AG04450 (cell line): Measurements from ENCODE around the gene PROB1. TPM values are rescaled to one million over a fixed set of nuclear protein-coding genes. Genes with fewer than 3 reads are reported as not detected.
A peak's percentile ranks its signal among the peaks of the same experiment; 100 is the strongest.
"Not testable (repeated sequence)": the region's sequence is repeated elsewhere in the genome, so short reads cannot be mapped to it uniquely, and the experiment has no call there.

Experiments used
- CTCF ChIA-PET: fragments of 300-600, 350-600 bp; formaldehyde crosslinking; extraction: SDS; loops from one replicate; lab custom pipeline; 2022; ENCODE audit warnings: antibody characterized with exemption, inconsistent platforms; lab: Charles Lee
- POLR2A ChIA-PET: fragments of 350-600 bp; formaldehyde crosslinking; extraction: SDS; loops from one replicate; lab custom pipeline; 2021; ENCODE audit warnings: antibody characterized with exemption, inconsistent platforms; lab: Yijun Ruan, JAX
- DNase-seq: peaks from one replicate; pipeline ENCODE4 v3.0.0-alpha.2; 2011; ENCODE audit warnings: low read depth, low spot score
- H3K27ac ChIP-seq: one replicate; pipeline ENCODE4 v1.5.1; 2012; ENCODE audit warnings: low read depth, low read length, control low read depth
- H3K27me3 ChIP-seq: one replicate; pipeline ENCODE4 v1.6.0; 2012; ENCODE audit warnings: low read length; ENCODE audit not compliant: control insufficient read depth, insufficient read depth
- H3K4me3 ChIP-seq: 2 replicates; pipeline ENCODE4 v1.5.1; 2011; ENCODE audit warnings: mild to moderate bottlenecking, low read depth, low read length, control low read depth
- H3K9me3 ChIP-seq: 2 replicates; pipeline ENCODE4 v1.5.1; 2012; ENCODE audit warnings: low read length; ENCODE audit not compliant: control insufficient read depth, insufficient read depth
- polyA plus RNA-seq: library from polyadenylated mRNA; depleted of rRNA; stranded (reverse); fragments of >200 nt; gene quantifications from 2 replicates; pipeline ENCODE4 v1.2.3, GENCODE V29; 2011
- TF ChIP-seq, protein P1 (sequence below): IDR thresholded peaks from 2 replicates; pipeline ENCODE4 v1.5.1; 2011; ENCODE audit warnings: low read depth, low read length, control low read depth, inconsistent platforms

Gene PROB1
- polyA plus RNA-seq, 1 experiment, result 0.19 TPM

DNA sequence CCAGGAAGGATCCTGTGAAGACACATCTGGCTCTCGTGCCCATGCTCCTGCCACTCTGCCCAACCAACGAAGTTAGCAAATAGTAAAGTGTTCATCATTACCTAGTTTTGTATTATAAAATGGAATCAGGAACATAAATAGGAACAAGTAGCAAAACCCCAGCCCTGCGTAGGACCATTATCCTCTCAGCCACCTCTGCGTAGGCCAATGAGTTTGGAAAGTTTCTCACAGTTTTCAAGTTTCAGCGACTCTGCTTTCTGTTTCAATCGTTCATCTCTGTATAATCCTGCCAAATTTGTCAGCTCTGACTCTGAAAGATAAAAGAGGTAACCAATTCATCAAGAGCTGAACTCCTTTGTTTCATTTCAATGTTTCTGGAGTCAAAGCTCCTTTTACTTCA lies 19.1 kb upstream of the PROB1 start:
- DNase-seq, result no peak
- ChIA-PET POLR2A (interaction anchor here (0.6 kb wide), 1 partner anchor 8 kb away, joined by 3 read pairs; no protein-coding TSS in a partner anchor), CTCF (interaction anchor here (0.7 to 1.1 kb wide), 2 partner anchors 8 to 100 kb away, joined by 3 to 4 read pairs; no protein-coding TSS in a partner anchor)
- TF ChIP-seq, protein P1, sequence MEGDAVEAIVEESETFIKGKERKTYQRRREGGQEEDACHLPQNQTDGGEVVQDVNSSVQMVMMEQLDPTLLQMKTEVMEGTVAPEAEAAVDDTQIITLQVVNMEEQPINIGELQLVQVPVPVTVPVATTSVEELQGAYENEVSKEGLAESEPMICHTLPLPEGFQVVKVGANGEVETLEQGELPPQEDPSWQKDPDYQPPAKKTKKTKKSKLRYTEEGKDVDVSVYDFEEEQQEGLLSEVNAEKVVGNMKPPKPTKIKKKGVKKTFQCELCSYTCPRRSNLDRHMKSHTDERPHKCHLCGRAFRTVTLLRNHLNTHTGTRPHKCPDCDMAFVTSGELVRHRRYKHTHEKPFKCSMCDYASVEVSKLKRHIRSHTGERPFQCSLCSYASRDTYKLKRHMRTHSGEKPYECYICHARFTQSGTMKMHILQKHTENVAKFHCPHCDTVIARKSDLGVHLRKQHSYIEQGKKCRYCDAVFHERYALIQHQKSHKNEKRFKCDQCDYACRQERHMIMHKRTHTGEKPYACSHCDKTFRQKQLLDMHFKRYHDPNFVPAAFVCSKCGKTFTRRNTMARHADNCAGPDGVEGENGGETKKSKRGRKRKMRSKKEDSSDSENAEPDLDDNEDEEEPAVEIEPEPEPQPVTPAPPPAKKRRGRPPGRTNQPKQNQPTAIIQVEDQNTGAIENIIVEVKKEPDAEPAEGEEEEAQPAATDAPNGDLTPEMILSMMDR, result no peak
- no peaks in the 10 kb centered on the region for H3K9me3 ChIP-seq
- no peak overlapping the region for H3K4me3 ChIP-seq
- H3K27ac ChIP-seq, result no peak overlapping the region
- no peaks in the 10 kb centered on the region for H3K27me3 ChIP-seq

DNA sequence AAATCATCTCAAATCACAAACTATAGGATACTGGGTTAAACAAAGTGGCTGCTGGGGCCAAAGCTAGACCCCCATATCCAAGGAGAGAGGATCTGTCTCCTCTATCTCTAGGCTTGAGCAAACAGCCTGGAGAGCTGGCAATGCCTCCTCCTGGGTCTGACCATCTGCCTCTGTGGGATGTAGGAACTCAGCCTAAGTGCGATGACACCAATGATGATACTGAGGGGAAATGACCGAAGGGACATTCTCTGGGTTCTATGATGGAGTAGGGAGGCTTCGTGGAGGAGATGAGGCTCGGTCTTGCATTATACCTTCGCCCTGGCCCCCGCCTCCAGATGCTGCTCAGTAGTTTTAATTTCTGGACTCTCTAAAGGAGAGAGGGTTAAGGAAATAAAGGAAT lies 18.2 kb upstream of the PROB1 start:
- CTCF ChIA-PET, result interaction anchor here (1.0 kb wide), 1 partner anchor 9 kb away, joined by 4 read pairs; no protein-coding TSS in a partner anchor
- no peaks in the 10 kb centered on the region for H3K27me3 ChIP-seq
- DNase-seq, result no peak
- H3K27ac ChIP-seq, result no peak overlapping the region
- TF ChIP-seq, protein P1, result no peak
- POLR2A ChIA-PET, result no interaction called here
- no peak overlapping the region for H3K4me3 ChIP-seq
- no peaks in the 10 kb centered on the region for H3K9me3 ChIP-seq

DNA sequence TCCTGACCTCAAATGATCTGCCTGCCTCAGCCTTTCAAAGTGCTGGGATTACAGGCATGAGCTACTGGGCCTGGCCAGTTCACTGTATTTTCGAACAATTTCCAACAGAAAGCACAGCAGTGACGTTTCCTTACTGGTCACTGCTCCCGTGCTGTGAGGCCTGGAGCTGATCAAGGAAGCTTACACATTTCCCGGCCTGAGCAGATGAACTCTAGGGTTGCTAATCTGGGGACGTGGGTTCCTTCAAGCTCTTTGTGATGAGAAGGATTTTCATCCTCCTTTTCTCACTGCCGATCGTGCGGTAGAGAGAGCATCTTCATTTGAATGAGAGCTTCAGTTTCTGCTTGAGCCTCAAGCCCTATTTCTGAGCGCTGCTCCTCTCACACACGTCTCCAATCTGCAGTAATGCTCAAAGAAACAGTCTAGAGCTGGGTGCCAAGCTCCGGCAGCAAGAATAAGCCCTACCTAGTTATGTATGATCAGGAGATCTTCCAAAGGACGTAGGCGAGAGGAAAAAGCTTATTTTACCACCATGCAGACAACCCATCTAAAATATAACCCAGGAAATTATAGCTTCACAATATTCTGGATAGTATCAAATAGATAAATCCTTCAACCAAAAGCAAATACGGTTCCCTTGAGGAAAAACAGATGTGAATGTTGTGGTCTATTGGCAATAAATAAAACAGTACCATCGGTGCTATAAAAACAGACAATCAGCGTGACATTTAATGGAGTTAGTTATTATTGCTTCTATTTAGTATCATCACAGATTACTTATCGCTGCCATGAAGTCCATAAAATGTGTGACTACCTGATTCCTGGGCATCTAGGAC lies 16.3 kb upstream of the PROB1 start:
- POLR2A ChIA-PET, result interaction anchor here (0.6 kb wide), 1 partner anchor 69 kb away, joined by 3 read pairs; no protein-coding TSS in a partner anchor
- CTCF ChIA-PET, result interaction anchor here (0.6 to 2.3 kb wide), 5 partner anchors 10 to 159 kb away, joined by 3 to 17 read pairs (median 4); partner anchors contain the start of gene PAIP2
- no peaks in the 10 kb centered on the region for H3K9me3 ChIP-seq
- H3K4me3 ChIP-seq, result no peak overlapping the region
- no peaks in the 10 kb centered on the region for H3K27me3 ChIP-seq
- DNase-seq, result no peak
- H3K27ac ChIP-seq, result no peak overlapping the region
- TF ChIP-seq, protein P1, result no peak

DNA sequence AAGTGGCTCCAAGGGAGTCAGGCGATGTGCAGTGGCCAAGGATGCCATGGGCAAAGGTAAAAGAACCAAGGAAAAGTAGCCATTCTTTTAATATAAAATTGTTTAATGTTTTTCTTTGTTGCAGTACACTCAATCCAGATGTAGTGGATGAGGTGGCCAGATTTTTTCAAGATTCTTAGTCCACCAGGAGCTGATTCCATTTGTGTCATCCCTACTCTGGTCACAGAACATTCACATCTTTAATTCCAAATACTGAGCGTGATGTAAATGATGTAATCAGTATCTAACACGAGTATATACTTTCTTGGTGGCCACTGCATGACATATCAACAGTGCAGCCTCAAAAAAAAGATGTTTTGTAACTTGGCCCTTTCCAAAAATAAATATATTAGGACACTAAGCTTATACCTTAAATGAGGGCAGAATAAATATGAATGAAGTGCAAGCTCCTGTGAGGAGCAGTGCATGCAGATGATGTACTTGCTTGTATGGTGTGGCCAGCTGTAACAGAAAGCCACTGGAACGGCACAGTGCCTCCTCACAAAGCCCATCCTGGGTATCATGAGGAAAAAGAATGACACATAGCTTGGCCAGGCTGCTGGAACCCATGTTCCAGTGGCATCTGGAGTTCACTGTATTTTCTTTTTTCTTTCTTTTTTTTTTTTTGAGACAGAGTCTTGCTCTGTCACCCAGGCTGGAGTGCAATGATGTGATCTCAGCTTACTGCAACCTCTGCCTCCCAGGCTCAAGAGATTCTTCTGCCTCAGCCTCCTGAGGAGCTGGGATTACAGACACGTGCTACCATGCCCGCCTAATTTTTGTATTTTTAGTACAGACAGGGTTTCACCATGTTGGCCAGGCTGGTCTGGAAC lies 15.5 kb upstream of the PROB1 start:
- Histone ChIP-seq H3K27me3 (no peaks in the 10 kb centered on the region), H3K27ac (peak overlapping the region; percentile 39), H3K9me3 (no peaks in the 10 kb centered on the region), H3K4me3 (no peak overlapping the region)
- TF ChIP-seq, protein P1, result no peak
- CTCF ChIA-PET, result interaction anchor here (0.9 to 2.3 kb wide), 4 partner anchors 11 to 104 kb away, joined by 3 to 17 read pairs (median 7); partner anchors contain the start of gene PAIP2
- POLR2A ChIA-PET, result interaction anchor here (0.5 kb wide), 1 partner anchor 176 kb away, joined by 3 read pairs; no protein-coding TSS in a partner anchor
- DNase-seq, result no peak

DNA sequence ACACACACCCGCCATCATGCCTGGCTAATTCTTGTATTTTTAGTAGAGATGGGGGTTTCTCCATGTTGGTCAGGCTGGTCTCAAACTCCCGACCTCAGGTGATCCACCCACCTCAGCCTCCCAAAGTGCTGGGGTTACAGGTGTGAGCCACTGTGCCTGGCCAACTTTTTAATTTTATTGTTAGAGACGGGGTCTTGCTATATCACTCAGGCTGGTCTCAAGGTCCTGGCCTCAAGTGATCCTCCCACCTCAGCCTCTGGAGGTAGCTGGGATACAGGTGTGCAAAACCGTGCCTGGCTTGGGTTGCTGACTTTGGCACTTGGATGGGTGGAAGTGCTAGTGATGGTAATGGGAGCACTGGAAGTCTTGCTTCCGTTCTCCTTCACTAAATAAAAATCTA lies 14.2 kb upstream of the PROB1 start:
- DNase-seq, H3K27me3 ChIP-seq, H3K9me3 ChIP-seq, H3K4me3 ChIP-seq, POLR2A ChIA-PET, H3K27ac ChIP-seq: not testable (repeated sequence)
- CTCF ChIA-PET, result interaction anchor here (0.5 kb wide), 1 partner anchor 75 kb away, joined by 3 read pairs; no protein-coding TSS in a partner anchor
